COLO829 (cell line): ENCODE data around the gene PACS1.
"Not testable (repeated sequence)": the region's sequence is repeated elsewhere in the genome, so short reads cannot be mapped to it uniquely, and the experiment has no call there.

Experiments
- DNase-seq: peaks from one replicate; pipeline ENCODE4 v3.0.0; 2012; ENCODE audit warnings: low spot score

The PACS1 gene

DNA sequence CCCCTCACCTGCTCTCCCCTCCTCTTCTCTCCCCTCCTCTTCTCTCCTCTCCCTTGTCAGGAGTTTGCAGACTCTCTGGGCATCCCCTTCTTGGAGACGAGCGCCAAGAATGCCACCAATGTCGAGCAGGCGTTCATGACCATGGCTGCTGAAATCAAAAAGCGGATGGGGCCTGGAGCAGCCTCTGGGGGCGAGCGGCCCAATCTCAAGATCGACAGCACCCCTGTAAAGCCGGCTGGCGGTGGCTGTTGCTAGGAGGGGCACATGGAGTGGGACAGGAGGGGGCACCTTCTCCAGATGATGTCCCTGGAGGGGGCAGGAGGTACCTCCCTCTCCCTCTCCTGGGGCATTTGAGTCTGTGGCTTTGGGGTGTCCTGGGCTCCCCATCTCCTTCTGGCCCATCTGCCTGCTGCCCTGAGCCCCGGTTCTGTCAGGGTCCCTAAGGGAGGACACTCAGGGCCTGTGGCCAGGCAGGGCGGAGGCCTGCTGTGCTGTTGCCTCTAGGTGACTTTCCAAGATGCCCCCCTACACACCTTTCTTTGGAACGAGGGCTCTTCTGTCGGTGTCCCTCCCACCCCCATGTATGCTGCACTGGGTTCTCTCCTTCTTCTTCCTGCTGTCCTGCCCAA lies 206.0 kb downstream of the PACS1 start:
- DNase-seq, result no peak

DNA sequence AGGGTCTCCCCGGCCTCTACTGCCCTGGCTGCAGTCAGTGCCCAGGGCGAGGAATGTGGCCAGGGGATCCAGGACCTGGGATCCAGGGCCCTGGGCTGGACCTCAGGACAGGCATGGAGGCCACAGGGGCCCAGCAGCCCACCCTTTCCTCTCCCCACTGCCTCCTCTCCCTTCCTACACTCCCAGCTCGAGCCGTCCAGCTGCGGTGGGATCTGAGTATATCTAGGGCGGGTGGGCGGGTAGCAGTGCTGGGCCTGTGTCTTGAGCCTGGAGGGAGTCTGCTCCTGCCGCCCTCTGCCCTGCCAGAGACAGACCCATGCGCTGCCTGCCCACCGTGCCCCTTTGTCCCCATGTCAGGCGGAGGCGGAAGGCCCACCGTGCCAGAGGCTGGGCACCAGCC lies 206.5 kb downstream of the PACS1 start:
- not testable (repeated sequence) for DNase-seq

DNA sequence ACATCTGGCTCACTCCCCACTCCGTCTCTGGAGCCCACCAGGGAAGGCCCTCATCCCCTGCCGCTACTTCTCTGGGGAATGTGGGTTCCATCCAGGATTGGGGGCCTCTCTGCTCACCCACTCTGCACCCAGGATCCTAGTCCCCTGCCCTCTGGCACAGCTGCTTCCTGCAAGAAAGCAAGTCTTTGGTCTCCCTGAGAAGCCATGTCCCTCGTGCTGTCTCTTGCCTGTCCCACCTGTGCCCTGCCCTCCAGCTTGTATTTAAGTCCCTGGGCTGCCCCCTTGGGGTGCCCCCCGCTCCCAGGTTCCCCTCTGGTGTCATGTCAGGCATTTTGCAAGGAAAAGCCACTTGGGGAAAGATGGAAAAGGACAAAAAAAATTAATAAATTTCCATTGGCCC lies 207.0 kb downstream of the PACS1 start:
- not testable (repeated sequence) for DNase-seq

DNA sequence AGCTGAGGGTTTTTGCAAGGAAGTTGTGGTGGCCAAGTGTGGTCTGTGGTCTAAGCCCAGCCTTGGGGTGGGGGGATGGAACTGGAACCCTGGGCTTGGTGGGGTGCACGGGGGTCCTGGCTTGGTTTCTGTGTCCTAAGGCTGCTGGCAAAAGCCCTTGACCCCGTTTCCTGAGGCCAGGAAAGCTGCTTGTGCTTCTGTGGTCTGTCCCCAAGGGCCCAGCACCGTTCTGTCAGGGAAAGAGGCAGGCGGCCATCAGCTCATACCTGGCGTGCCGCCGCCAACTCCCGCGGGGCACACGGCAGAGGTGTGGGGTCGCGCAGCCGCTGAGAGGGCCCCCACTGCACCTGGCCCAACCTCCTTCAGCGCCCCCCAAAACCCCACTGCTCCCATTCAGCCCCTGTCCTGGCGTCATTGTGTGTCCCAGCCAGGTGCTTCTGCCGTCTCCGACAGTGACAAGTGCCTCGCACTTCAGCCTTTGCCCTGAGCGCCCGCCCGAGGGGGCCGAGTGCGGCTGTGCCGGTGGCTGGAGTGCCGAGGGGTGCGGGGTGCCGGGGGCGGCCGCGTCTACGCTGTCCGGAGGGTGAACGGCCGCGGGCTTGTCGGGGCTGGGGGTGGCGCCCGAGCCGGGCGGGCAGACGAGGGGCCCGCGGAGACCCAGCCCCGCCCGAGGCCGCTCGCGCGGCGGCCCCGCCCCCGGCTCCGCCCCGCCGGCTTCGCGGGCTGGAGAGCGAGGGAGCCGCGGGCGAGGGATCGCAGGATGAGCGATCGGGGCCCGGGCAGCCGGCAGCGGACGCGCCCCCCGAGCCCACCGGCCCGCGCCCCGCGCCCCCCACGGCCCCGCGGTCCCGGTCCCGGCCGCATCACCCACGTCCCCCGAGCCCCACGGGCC lies 207.6 kb downstream of the PACS1 start, which contains the start of gene CNIH2:
Gene CNIH2 (plus strand): TSS at position 705 of the 892 bp plus-strand sequence. CDS start 282 bp downstream, outside the sequence.
- no peak for DNase-seq

- no peak for DNase-seq
Observed at GRCh38 chr11:66278363-66279091, 208.5 kb downstream of the PACS1 start.

- no peak for DNase-seq
Observed at GRCh38 chr11:66279092-66279734, 209.1 kb downstream of the PACS1 start.

- no peak for DNase-seq
Observed at GRCh38 chr11:66280428-66280827, 210.4 kb downstream of the PACS1 start.

GRCh38 chr11:66281001-66281400 lies 210.9 kb downstream of the PACS1 start:
- no peak for DNase-seq

- no peak for DNase-seq
Observed at GRCh38 chr11:66281776-66282467, 211.8 kb downstream of the PACS1 start.

DNA sequence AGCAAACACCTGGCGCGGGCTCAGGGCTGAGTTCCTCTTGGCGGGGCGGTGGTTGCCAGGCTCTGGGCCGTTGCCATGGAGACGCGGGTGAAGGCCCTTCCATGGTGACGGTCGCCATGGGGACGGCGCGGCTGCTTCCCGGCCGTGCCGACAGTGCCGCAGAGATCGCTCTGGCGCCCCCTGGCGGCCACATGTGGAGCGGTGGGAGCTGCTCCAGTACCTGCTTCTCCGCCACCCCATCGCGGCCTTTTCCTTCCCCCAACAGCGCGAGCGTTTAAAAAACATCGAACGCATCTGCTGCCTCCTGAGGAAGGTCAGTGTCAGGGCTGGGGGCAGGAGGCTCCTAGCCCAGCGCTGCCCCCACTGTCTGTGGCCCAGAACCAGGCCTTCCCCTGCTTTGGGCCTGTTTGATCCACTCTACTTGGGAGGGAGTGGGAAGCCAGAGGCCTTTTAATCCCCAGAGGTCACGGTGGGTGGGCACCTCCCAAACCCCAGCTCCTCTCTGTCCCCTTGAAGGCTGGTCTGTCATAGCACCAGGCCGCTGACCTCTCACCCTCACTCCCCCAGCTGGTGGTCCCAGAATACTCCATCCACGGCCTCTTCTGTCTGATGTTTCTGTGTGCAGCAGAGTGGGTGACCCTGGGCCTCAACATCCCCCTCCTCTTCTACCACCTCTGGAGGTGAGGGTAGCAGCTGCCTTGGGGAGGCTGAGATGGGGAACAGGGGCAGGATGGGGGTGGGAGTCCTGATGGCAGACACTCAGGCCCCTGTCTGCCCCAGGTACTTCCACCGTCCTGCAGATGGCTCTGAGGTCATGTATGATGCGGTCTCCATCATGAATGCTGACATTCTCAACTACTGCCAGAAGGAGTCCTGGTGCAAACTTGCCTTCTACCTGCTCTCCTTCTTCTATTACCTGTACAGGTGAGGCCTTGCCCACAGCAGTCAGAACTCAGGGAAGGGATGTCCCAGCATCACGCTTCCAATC lies 212.7 kb downstream of the PACS1 start:
- DNase-seq, result peak; percentile 92

GRCh38 chr11:66283461-66284105 lies 213.5 kb downstream of the PACS1 start:
- DNase-seq, result no peak

DNA sequence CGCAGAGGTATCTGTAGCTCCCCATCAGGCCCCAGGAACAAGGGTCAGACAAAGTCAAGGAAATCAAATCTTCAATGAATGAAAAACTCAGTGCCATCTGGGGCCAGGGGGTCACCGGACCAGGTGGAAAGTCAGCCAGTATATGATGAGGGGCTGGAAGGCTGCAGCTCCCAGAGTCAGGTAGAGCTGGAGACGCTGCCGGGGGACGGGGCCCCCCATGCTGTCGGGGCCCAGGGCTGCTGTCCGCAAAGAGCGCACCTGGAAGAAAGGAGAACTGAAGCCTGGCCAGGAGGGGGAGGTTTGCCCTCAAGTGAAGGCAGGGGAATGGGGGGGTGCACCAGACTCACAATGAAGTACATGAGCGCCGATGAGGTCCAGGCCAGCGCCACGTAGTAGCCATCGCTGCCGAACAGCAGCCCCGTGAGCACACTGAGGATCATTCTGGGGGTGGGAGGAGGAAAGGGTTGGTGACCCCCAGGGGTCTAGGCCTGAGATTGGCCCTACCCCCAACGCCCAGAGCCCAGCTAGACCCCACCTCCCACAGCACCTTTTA lies 214.5 kb downstream of the PACS1 start:
- no peak for DNase-seq

- no peak for DNase-seq
Observed at GRCh38 chr11:66285250-66285947, 215.3 kb downstream of the PACS1 start.

DNA sequence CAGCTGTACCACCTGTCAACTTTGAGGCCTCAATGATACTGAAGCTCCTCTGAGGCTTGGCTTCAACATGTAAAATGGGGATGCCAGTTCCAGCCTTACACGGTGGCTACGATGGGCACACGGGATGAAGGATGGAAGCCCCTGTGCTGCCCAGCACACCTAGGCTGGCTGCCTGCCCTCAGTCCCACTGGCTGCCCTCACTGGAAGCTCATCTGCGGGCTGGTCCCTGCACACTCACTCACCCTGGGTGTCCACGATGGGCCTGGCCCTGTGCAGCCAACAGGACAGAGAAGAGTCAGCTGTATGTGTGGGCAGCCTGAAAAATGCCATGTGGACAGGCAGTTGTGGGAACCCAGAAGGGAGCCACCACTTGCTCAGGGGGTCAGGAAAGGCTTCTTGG lies 216.6 kb downstream of the PACS1 start:
- DNase-seq, result no peak

- no peak for DNase-seq
Observed at GRCh38 chr11:66287211-66287888, 217.3 kb downstream of the PACS1 start.

GRCh38 chr11:66287889-66288670 lies 218.0 kb downstream of the PACS1 start:
- DNase-seq, result no peak
